ENCODE data around the gene SMARCB1.

- TF ChIP-seq REST (IDR thresholded peaks at IDR 0.05; ENCODE audit: insufficient read depth in 1 of 2, low read depth in 2 of 2, low read length in 2 of 2) (no peak), POLR2AphosphoS5 (IDR thresholded peaks at IDR 0.05; ENCODE audit: low read depth, low read length) (no peak), TAF1 (IDR thresholded peaks at IDR 0.05; ENCODE audit: borderline replicate concordance, insufficient read depth, low read length) (no peak), SIN3A (IDR thresholded peaks at IDR 0.05; ENCODE audit: borderline replicate concordance, insufficient read depth, low read length) (no peak), FOXP2 (optimal IDR thresholded peaks at IDR 0.05; ENCODE audit: borderline replicate concordance, extremely low read depth, extremely low read length, insufficient read depth) (no peak)
These were observed 12.4 kb upstream of the SMARCB1 start for GRCh38 chr22:23774114-23774921.

Measured in PFSK-1 (cell line).